Loucy (cell line): Measurements from ENCODE around the gene IMPG1.

Source experiments
- H2AFZ ChIP-seq: fragments of 200-600 bp; sonication (generic); 2 replicates; pipeline ENCODE4 v1.6.0; 2016; ENCODE audit warnings: antibody characterized with exemption, mild to moderate bottlenecking, low read length, moderate library complexity
- H3F3A ChIP-seq: fragments of 200-600 bp; 2 replicates; pipeline ENCODE4 v1.6.0; 2016; ENCODE audit warnings: antibody characterized with exemption, low read depth, mild to moderate bottlenecking
- H3K27me3 ChIP-seq: fragments of 200-600 bp; sonication (generic); 2 replicates; pipeline ENCODE4 v1.6.1; 2014; ENCODE audit warnings: low read length, mild to moderate bottlenecking; ENCODE audit not compliant: insufficient read depth, poor library complexity, severe bottlenecking
- H3K36me3 ChIP-seq: fragments of 200-600 bp; sonication (generic); 2 replicates; pipeline ENCODE4 v1.6.1; 2016; ENCODE audit warnings: low read length; ENCODE audit not compliant: insufficient read depth
- H3K4me1 ChIP-seq: fragments of 200-600 bp; sonication (generic); 2 replicates; pipeline ENCODE4 v1.5.1; 2014; ENCODE audit warnings: low read length, mild to moderate bottlenecking; ENCODE audit not compliant: insufficient read depth, poor library complexity, severe bottlenecking
- H3K4me2 ChIP-seq: fragments of 200-600 bp; sonication (generic); 2 replicates; pipeline ENCODE4 v1.6.0; 2014; ENCODE audit warnings: antibody characterized with exemption, low read length, low read depth, mild to moderate bottlenecking; ENCODE audit not compliant: poor library complexity, severe bottlenecking
- H3K4me3 ChIP-seq: fragments of 200-600 bp; sonication (generic); 2 replicates; pipeline ENCODE4 v1.5.1; 2014; ENCODE audit warnings: low read length, mild to moderate bottlenecking, mixed read lengths; ENCODE audit not compliant: poor library complexity, severe bottlenecking
- H3K79me2 ChIP-seq: fragments of 200-600 bp; sonication (generic); 2 replicates; pipeline ENCODE4 v1.6.1; 2014; ENCODE audit warnings: low read length; ENCODE audit not compliant: insufficient read depth
- H3K9ac ChIP-seq: fragments of 200-600 bp; sonication (generic); 2 replicates; pipeline ENCODE4 v1.6.0; 2014; ENCODE audit warnings: mild to moderate bottlenecking, low read depth, low read length, moderate library complexity; ENCODE audit not compliant: poor library complexity, severe bottlenecking
- H3K9me2 ChIP-seq: fragments of 200-600 bp; sonication (generic); replicated peaks from 2 replicates; pipeline ENCODE4 v1.6.1; 2016; ENCODE audit warnings: low read depth, low read length, mixed read lengths
- H3K9me3 ChIP-seq: fragments of 200-600 bp; sonication (generic); 2 replicates; pipeline ENCODE4 v1.6.1; 2014; ENCODE audit warnings: mild to moderate bottlenecking, antibody characterized with exemption, low read length, low read depth; ENCODE audit not compliant: insufficient read depth
- H4K20me1 ChIP-seq: fragments of 200-600 bp; sonication (generic); 2 replicates; pipeline ENCODE4 v1.6.0; 2014; ENCODE audit warnings: antibody characterized with exemption, low read length, mild to moderate bottlenecking; ENCODE audit not compliant: insufficient read depth, poor library complexity, severe bottlenecking
- CTCF ChIP-seq: fragments of 200-600 bp; sonication (generic); conservative IDR thresholded peaks from 2 replicates; pipeline ENCODE4 v1.5.1; 2014; ENCODE audit warnings: mild to moderate bottlenecking, antibody characterized with exemption, low read length
- EZH2phosphoT487 ChIP-seq: fragments of 200-600 bp; IDR thresholded peaks from 2 replicates; pipeline ENCODE4 v1.6.1; 2018; ENCODE audit warnings: antibody characterized with exemption, mild to moderate bottlenecking, moderate library complexity, borderline replicate concordance

Gene IMPG1

DNA sequence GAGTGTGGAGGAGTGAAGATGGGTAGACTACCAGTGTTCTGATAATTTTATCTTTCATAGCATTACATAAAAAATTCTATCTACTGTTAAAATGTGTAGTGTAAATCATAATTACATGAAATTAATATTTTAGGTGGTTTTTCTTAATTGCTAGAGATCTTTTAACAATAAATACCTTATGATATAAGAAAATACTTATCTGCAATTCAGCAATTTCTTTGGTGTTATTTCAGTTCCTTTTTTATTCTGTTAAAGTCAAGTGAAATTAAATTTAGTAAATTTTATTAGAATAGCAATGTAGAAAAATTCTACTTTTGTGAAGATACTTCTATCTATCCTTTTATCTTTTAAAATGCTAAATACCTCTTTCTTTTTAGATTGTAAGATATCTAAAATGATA, 104.3 kb downstream of the IMPG1 start:
- no peaks in the 10 kb centered on the region for H4K20me1 ChIP-seq
- no peak overlapping the region for H2AFZ ChIP-seq
- TF ChIP-seq EZH2phosphoT487 (no peak), CTCF (no peak)
- H3K9ac ChIP-seq, result no peak overlapping the region
- no peak overlapping the region for H3K4me3 ChIP-seq
- no peaks in the 10 kb centered on the region for H3K4me1 ChIP-seq
- no peak overlapping the region for H3K4me2 ChIP-seq
- no peaks in the 10 kb centered on the region for H3K9me2 ChIP-seq
- H3K27me3 ChIP-seq, result no peaks in the 10 kb centered on the region
- H3F3A ChIP-seq, result no peaks in the 10 kb centered on the region
- H3K9me3 ChIP-seq, result no peaks in the 10 kb centered on the region
- H3K36me3 ChIP-seq, result no peaks in the 10 kb centered on the region
- no peaks in the 10 kb centered on the region for H3K79me2 ChIP-seq

- Histone ChIP-seq H3K9me3 (no peaks in the 10 kb centered on the region), H3K79me2 (no peaks in the 10 kb centered on the region), H3K27me3 (no peaks in the 10 kb centered on the region), H3K9me2 (no peaks in the 10 kb centered on the region), H3K9ac (no peak overlapping the region), H2AFZ (no peak overlapping the region), H3F3A (no peaks in the 10 kb centered on the region), H3K4me1 (no peaks in the 10 kb centered on the region), H4K20me1 (no peaks in the 10 kb centered on the region), H3K4me2 (no peak overlapping the region), H3K4me3 (no peak overlapping the region), H3K36me3 (no peaks in the 10 kb centered on the region)
- TF ChIP-seq EZH2phosphoT487, result no peak
- no peak for TF ChIP-seq CTCF
Measured at GRCh38 chr6:75963569-75963968, 108.9 kb downstream of the IMPG1 start.

- H3K4me2 ChIP-seq, result no peak overlapping the region
- H3K9me3 ChIP-seq, result no peaks in the 10 kb centered on the region
- no peaks in the 10 kb centered on the region for H3K9me2 ChIP-seq
- no peak overlapping the region for H3K4me3 ChIP-seq
- H3K27me3 ChIP-seq, result no peaks in the 10 kb centered on the region
- no peaks in the 10 kb centered on the region for H3K36me3 ChIP-seq
- H3K4me1 ChIP-seq, result no peaks in the 10 kb centered on the region
- no peak for TF ChIP-seq CTCF
- TF ChIP-seq EZH2phosphoT487, result no peak
- H4K20me1 ChIP-seq, result no peaks in the 10 kb centered on the region
- no peak overlapping the region for H2AFZ ChIP-seq
- no peak overlapping the region for H3K9ac ChIP-seq
- no peaks in the 10 kb centered on the region for H3F3A ChIP-seq
- no peaks in the 10 kb centered on the region for H3K79me2 ChIP-seq
Measured at GRCh38 chr6:75952128-75952527, 120.3 kb downstream of the IMPG1 start.
